ENCODE results near the gene NMT1.

DNA sequence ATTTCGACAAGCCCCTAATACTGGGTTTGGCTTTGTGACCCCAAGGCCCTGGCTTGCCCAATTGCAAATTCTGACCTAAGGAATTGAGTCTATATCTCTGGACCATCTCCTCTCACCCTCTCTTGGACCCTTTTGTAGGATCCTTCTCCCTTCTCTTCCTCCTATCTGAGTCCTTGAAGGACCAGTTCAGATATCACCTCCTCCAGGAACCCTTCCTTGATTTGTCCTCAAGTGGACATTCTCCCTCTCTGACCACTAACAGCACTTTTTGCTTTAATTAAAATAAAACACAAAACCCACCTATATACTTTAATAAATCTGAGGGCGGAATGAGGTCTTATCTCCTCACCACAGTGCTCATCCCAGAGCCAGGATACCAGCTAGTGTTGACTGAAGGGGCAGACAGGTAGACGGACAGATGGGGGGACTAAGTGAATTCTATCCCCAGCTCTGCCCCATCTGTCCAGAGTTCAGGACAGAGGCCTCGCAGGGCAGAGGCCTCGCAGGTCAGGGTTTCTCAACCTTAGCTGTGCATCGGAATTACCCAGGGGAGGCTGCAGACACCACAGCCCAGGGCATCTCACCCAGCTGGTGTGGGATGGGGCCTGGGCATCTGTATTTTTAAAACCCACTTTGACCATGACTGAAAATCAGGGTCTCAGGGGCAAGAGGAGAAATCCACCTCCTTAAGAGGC lies 62.1 kb downstream of the NMT1 start:
- no peak for TF ChIP-seq SUZ12 (IDR thresholded peaks at IDR 0.05; ENCODE audit: extremely low read depth, insufficient read depth, insufficient read length)
- TF ChIP-seq YY1 (IDR thresholded peaks at IDR 0.05; ENCODE audit: insufficient read depth, insufficient read length), result no peak
- TF ChIP-seq ZNF274 (IDR thresholded peaks at IDR 0.05; ENCODE audit: low read depth, low read length), result no peak

Measured in NT2/D1 (cell line).